Esophagus squamous epithelium (tissue), 4 donors: Measurements from ENCODE around the gene KRTAP5-11.

Experiments
- CTCF ChIP-seq, 6 experiments: fragments of 450-650 bp in 4 of 6; fragments of 200-600 bp in 2 of 6; sonication (generic) in 2 of 6; IDR thresholded peaks; one replicate each; pipeline ENCODE4 v1.5.1; 2016 to 2019; ENCODE audit warnings: antibody characterized with exemption in 6 of 6, mild to moderate bottlenecking in 4 of 6, moderate library complexity in 4 of 6
- POLR2A ChIP-seq, 4 donors: fragments of 450-650 bp; IDR thresholded peaks; one replicate each; pipeline ENCODE4 v1.6.1; 2017; ENCODE audit warnings: antibody characterized with exemption in 4 of 4, mild to moderate bottlenecking in 4 of 4, moderate library complexity in 3 of 4

GRCh38 chr11:71581826-71582225 is 849 bp downstream of the KRTAP5-11 start:
- TF ChIP-seq CTCF (IDR thresholded peaks at IDR 0.05), result no peak
- no peak for TF ChIP-seq POLR2A (IDR thresholded peaks at IDR 0.05)
